GM18951 (cell line): ENCODE measurements around the gene RPS3A.
"Not testable (repeated sequence)": the region's sequence is repeated elsewhere in the genome, so short reads cannot be mapped to it uniquely, and the experiment has no call there.

Experiments used
- POLR2A ChIP-seq: IDR thresholded peaks from 4 replicates; pipeline ENCODE4 v1.6.1; 2011; ENCODE audit warnings: mild to moderate bottlenecking; ENCODE audit not compliant: insufficient read length, insufficient read depth; ENCODE audit errors: extremely low read depth
- in situ Hi-C: fragments of 300-500 bp; cut with MboI; formaldehyde crosslinking; loops from one replicate; pipeline ENCODE4 v1.12.0; 2022; ENCODE audit warnings: low sequenced_read_pairs, mixed read lengths, inconsistent platforms; ENCODE audit not compliant: unreplicated experiment

Gene RPS3A

GRCh38 chr4:151100531-151100930 is 1.1 kb downstream of the RPS3A start:
- no peak for TF ChIP-seq POLR2A
- in situ Hi-C loops: no loop called here

GRCh38 chr4:151103758-151104157 is 4.3 kb downstream of the RPS3A start:
- in situ Hi-C loops: no loop called here
- TF ChIP-seq POLR2A: no peak

- TF ChIP-seq POLR2A: no peak
- in situ Hi-C loops: no loop called here
Observed at GRCh38 chr4:151104621-151105020, 5.2 kb downstream of the RPS3A start.

- no peak for TF ChIP-seq POLR2A
- in situ Hi-C loops: no loop called here
Observed at GRCh38 chr4:151105454-151106032, 6.1 kb downstream of the RPS3A start.

GRCh38 chr4:151107063-151107462 is 7.6 kb downstream of the RPS3A start:
- in situ Hi-C loops: no loop called here
- TF ChIP-seq POLR2A: no peak

GRCh38 chr4:151110236-151110635 is 10.8 kb downstream of the RPS3A start:
- in situ Hi-C loops: no loop called here
- TF ChIP-seq POLR2A: no peak

GRCh38 chr4:151114338-151114737 is 14.9 kb downstream of the RPS3A start:
- in situ Hi-C loops: no loop called here
- TF ChIP-seq POLR2A: no peak

- no peak for TF ChIP-seq POLR2A
- in situ Hi-C loops: no loop called here
Observed at GRCh38 chr4:151114986-151115385, 15.6 kb downstream of the RPS3A start.

GRCh38 chr4:151117371-151117962 is 18.0 kb downstream of the RPS3A start:
- TF ChIP-seq POLR2A: no peak
- in situ Hi-C loops: no loop called here

- TF ChIP-seq POLR2A: no peak
- in situ Hi-C loops: no loop called here
Observed at GRCh38 chr4:151129796-151130195, 30.4 kb downstream of the RPS3A start.

GRCh38 chr4:151133311-151133710 is 33.9 kb downstream of the RPS3A start:
- in situ Hi-C loops: no loop called here
- no peak for TF ChIP-seq POLR2A

GRCh38 chr4:151136048-151136447 is 36.6 kb downstream of the RPS3A start:
- in situ Hi-C loops: not testable (repeated sequence)

GRCh38 chr4:151139814-151140213 is 40.4 kb downstream of the RPS3A start:
- in situ Hi-C loops: no loop called here
- no peak for TF ChIP-seq POLR2A

- in situ Hi-C loops: no loop called here
- no peak for TF ChIP-seq POLR2A
Observed at GRCh38 chr4:151142758-151143157, 43.3 kb downstream of the RPS3A start.

- in situ Hi-C loops: no loop called here
- no peak for TF ChIP-seq POLR2A
Observed at GRCh38 chr4:151143162-151143561, 43.7 kb downstream of the RPS3A start.

- in situ Hi-C loops: no loop called here
- no peak for TF ChIP-seq POLR2A
Observed at GRCh38 chr4:151143811-151144210, 44.4 kb downstream of the RPS3A start.
